Upper lobe of left lung (tissue), 4 donors: ENCODE measurements around the gene SLC25A34.

Source experiments
- EP300 ChIP-seq, 4 donors: sonication (generic); formaldehyde crosslinking; IDR thresholded peaks; one replicate each; pipeline ENCODE4 v1.5.1; 2017; ENCODE audit warnings: antibody characterized with exemption in 4 of 4, control low read depth in 2 of 4
- TF ChIP-seq, protein P1 (sequence below), 6 experiments: fragments of 450-650 bp in 4 of 6; fragments of 200-600 bp in 2 of 6; sonication (generic) in 2 of 6; IDR thresholded peaks; one replicate each; pipeline ENCODE4 v1.5.1; 2016 to 2019; ENCODE audit warnings: antibody characterized with exemption in 6 of 6

DNA sequence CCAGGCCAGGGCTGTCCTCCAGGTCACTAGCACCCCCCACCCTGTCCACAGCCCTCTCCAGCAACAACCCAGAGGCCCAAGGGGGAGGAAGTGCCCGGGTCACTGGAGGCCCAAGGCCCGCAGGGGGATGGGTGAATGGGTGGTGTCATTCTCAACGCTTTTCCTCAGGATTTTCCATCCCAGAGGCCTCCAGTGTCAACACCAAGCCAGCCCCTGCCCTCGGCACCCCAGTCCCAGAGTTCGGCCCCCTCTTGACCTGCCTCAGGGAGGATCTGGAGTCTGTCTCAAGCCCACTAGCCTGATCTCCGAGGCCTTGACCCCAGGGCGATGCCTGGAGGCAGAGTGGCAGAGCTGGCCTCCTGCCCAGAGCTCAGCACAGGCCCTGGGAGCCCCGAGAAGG lies 11.3 kb downstream of the SLC25A34 start:
- TF ChIP-seq, protein P1, sequence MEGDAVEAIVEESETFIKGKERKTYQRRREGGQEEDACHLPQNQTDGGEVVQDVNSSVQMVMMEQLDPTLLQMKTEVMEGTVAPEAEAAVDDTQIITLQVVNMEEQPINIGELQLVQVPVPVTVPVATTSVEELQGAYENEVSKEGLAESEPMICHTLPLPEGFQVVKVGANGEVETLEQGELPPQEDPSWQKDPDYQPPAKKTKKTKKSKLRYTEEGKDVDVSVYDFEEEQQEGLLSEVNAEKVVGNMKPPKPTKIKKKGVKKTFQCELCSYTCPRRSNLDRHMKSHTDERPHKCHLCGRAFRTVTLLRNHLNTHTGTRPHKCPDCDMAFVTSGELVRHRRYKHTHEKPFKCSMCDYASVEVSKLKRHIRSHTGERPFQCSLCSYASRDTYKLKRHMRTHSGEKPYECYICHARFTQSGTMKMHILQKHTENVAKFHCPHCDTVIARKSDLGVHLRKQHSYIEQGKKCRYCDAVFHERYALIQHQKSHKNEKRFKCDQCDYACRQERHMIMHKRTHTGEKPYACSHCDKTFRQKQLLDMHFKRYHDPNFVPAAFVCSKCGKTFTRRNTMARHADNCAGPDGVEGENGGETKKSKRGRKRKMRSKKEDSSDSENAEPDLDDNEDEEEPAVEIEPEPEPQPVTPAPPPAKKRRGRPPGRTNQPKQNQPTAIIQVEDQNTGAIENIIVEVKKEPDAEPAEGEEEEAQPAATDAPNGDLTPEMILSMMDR (IDR thresholded peaks at IDR 0.05): no peak
- TF ChIP-seq EP300 (IDR thresholded peaks at IDR 0.05): no peak
